A172 (cell line): ENCODE results near the gene EPHA1. TPM values are rescaled to one million over a fixed set of nuclear protein-coding genes. Genes with fewer than 3 reads are reported as not detected.

Experiments
- DNase-seq: peaks from one replicate; pipeline ENCODE4 v3.0.0-alpha.2; 2015; ENCODE audit warnings: low spot score
- total RNA-seq: library from RNA; depleted of rRNA; stranded (reverse); fragments of >200 nt; shearing (Covaris generic); gene quantifications from 2 replicates; pipeline ENCODE4 v1.2.3, GENCODE V29; 2014; rRNA removed

EPHA1 gene
- total RNA-seq, 1 experiment from 2014 or later, result 0.03 TPM

- peak; percentile 51 for DNase-seq
These were observed 57.6 kb downstream of the EPHA1 start for GRCh38 chr7:143351060-143351459.

DNA sequence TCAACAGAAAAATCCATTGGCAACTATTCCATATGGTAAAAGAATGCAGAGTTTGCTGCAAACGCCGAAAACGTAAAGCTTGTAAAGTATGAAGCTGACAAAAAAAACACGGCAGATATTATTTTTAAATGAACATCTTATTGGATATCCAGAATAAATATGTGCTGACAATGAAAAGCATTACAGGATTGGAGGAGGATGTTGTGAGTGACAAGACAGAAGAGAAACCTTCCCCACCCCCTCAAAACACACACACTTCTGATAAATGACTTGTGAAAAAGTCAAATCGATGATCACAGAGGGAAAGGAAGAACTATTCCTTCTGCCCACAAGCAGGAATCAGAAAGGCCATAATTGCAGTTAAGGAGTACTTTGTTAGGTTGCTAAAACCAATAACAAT, 60.7 kb downstream of the EPHA1 start:
- no peak for DNase-seq

- no peak for DNase-seq
These were observed 62.6 kb downstream of the EPHA1 start for GRCh38 chr7:143346018-143346417.

GRCh38 chr7:143345428-143345900, 63.2 kb downstream of the EPHA1 start:
- DNase-seq, result no peak

DNA sequence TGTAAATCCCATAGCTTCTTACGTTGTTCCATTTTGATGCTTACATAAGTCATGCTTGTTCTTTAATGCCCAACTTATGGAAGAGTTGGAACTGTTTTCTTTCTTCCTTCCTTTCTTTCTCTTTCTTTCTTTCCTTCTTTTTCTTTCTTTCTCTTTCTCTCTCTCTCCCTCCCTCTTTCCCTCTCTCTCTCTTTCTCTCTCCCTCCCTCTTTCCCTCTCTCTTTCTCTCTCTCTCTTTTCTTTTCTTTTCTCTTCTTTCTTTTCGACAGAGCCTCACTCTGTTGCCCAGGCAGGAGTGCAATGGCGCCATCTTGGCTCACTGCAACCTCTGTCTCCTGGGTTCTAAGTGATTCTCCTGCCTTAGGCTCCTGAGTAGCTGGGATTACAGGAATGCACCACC, 65.1 kb downstream of the EPHA1 start:
- no peak for DNase-seq

DNA sequence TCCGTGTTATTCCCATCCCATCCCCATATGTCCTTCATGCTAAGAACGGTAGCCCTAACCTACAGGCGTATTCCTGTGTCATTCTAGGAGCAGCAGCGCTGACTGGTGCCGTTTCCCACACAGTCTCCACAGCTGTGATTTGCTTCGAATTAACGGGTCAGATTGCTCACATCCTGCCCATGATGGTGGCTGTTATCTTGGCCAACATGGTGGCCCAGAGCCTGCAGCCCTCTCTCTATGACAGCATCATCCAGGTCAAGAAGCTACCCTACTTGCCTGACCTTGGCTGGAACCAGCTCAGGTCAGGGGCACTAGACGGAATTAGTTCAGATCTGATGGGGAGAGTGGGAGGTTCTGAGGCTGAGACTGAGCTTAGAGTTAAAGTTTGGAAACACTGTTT, 66.8 kb downstream of the EPHA1 start:
- DNase-seq, result no peak

Other genes starting within 250 kb of the EPHA1 start
- not detected in 2 replicates for gene TAS2R39, start 225.4 kb downstream of the EPHA1 start, total RNA-seq
- gene TAS2R40, start 186.8 kb downstream of the EPHA1 start, total RNA-seq, result not detected in 2 replicates
- 93.3 and 106 TPM in 2 replicates for gene GSTK1, start 145.4 kb downstream of the EPHA1 start, total RNA-seq
- 3.0 and 6.2 TPM in 2 replicates for gene TMEM139, start 123.9 kb downstream of the EPHA1 start, total RNA-seq
- 14.6 and 34.4 TPM in 2 replicates for gene CASP2, start 120.5 kb downstream of the EPHA1 start, total RNA-seq
- gene CLCN1, start 92.7 kb downstream of the EPHA1 start, total RNA-seq, result not detected in 2 replicates
- gene FAM131B, start 46.1 kb downstream of the EPHA1 start, total RNA-seq, result 3.9 and 7.1 TPM in 2 replicates
- 53.2 and 57.0 TPM in 2 replicates for gene ZYX, start 27.5 kb downstream of the EPHA1 start, total RNA-seq
- gene TAS2R60, start 34.6 kb upstream of the EPHA1 start, total RNA-seq, result not detected in 2 replicates
- not detected in 2 replicates for gene TAS2R41, start 69.0 kb upstream of the EPHA1 start, total RNA-seq
- gene CTAGE15, start 162.9 kb upstream of the EPHA1 start, total RNA-seq, result 0.36 TPM in 1 of 2 replicates, not detected in the other
- 0.36 and 0.93 TPM in 2 replicates for gene TCAF2, start 212.1 kb upstream of the EPHA1 start, total RNA-seq